H1 (cell line): ENCODE data around the gene FXYD5. TPM values are rescaled to one million over a fixed set of nuclear protein-coding genes. Genes with fewer than 3 reads are reported as not detected.

Source experiments
- CTCF ChIA-PET: fragments of 300-600 bp; sonication (Branson Sonifier 250); formaldehyde crosslinking; loops from one replicate; lab custom pipeline; 2021; ENCODE audit not compliant: partially characterized antibody; lab: Charles Lee
- POLR2A ChIA-PET: fragments of 300-600 bp; sonication (Branson Sonifier 250); formaldehyde crosslinking; loops from one replicate; lab custom pipeline; 2021; ENCODE audit warnings: inconsistent platforms; ENCODE audit not compliant: partially characterized antibody; lab: Charles Lee
- DNase-seq, 2 experiments: peaks; one replicate each; pipeline versions ENCODE4 v3.0.0 to v3.0.0-alpha.2; 2010 to 2022; ENCODE audit warnings: low spot score in 2 of 2, low read depth in 1 of 2, mixed read lengths in 1 of 2
- FAIRE-seq: peaks from 2 replicates; lab custom pipeline; 2011; peaks lifted over from hg19 to GRCh38; lab: Jason Lieb, UNC
- H2AFZ ChIP-seq: 2 replicates; pipeline ENCODE4 v1.8.1; 2012; ENCODE audit warnings: low read length, inconsistent platforms
- H2AK5ac ChIP-seq: 2 replicates; pipeline ENCODE4 v1.6.1; 2013; ENCODE audit warnings: low read depth, low read length
- H2BK120ac ChIP-seq: replicated peaks from 2 replicates; pipeline ENCODE3; 2013; ENCODE audit warnings: low read depth, low read length, inconsistent platforms
- H2BK12ac ChIP-seq: 2 replicates; pipeline ENCODE4 v1.6.1; 2013; ENCODE audit warnings: low read depth, low read length
- H2BK15ac ChIP-seq: 2 replicates; pipeline ENCODE4 v1.6.1; 2013; ENCODE audit warnings: low read length
- H2BK20ac ChIP-seq: 2 replicates; pipeline ENCODE4 v1.6.1; 2013; ENCODE audit warnings: low read length
- H2BK5ac ChIP-seq: 2 replicates; pipeline ENCODE4 v1.6.1; 2013; ENCODE audit warnings: low read depth, low read length
- H3K14ac ChIP-seq: 2 replicates; pipeline ENCODE4 v1.6.1; 2013; ENCODE audit warnings: inconsistent platforms; ENCODE audit not compliant: insufficient read length
- H3K18ac ChIP-seq: 2 replicates; pipeline ENCODE4 v1.6.1; 2013; ENCODE audit warnings: low read length; ENCODE audit errors: extremely low read depth
- H3K23ac ChIP-seq: 2 replicates; pipeline ENCODE4 v1.6.1; 2013; ENCODE audit warnings: inconsistent platforms; ENCODE audit not compliant: insufficient read length
- H3K23me2 ChIP-seq: 2 replicates; pipeline ENCODE4 v1.6.1; 2013; ENCODE audit warnings: low read depth, low read length
- H3K27ac ChIP-seq: 2 replicates; pipeline ENCODE4 v1.6.1; 2011; ENCODE audit warnings: low read depth, low read length, inconsistent platforms
- H3K27me3 ChIP-seq, 4 experiments: replicated peaks in 1 of 4; 1 replicate in 1 of 4; 2 replicates in 3 of 4; pipeline versions ENCODE4 v1.6.1 to v1.8.1; 2011 to 2013; ENCODE audit warnings: low read length in 3 of 4, mild to moderate bottlenecking in 3 of 4, inconsistent platforms in 2 of 4, mixed read lengths in 2 of 4, moderate library complexity in 1 of 4; ENCODE audit not compliant: control insufficient read depth in 3 of 4, insufficient read depth in 3 of 4; ENCODE audit errors: extremely low read depth in 1 of 4
- H3K36me3 ChIP-seq, 4 experiments: 2 replicates each; pipeline versions ENCODE4 v1.6.1 to v1.8.1; 2011 to 2013; ENCODE audit warnings: mild to moderate bottlenecking in 4 of 4, low read length in 3 of 4, moderate library complexity in 2 of 4, control low read depth in 1 of 4, inconsistent platforms in 1 of 4; ENCODE audit not compliant: insufficient read depth in 4 of 4, control insufficient read depth in 2 of 4
- H3K4ac ChIP-seq: replicated peaks from 2 replicates; pipeline ENCODE3; 2013; ENCODE audit warnings: low read length, low read depth, mixed read lengths, inconsistent platforms; ENCODE audit not compliant: insufficient read length
- H3K4me1 ChIP-seq, 4 experiments: replicated peaks in 1 of 4; 1 replicate in 1 of 4; 2 replicates in 3 of 4; pipeline versions ENCODE4 v1.6.1 to v1.8.1; 2011 to 2013; ENCODE audit warnings: low read length in 3 of 4, inconsistent platforms in 2 of 4, mixed read lengths in 1 of 4; ENCODE audit not compliant: insufficient read depth in 4 of 4, control insufficient read depth in 3 of 4
- H3K4me2 ChIP-seq, 2 experiments: 2 replicates each; pipeline versions ENCODE4 v1.6.1 to v1.8.1; 2011 to 2013; ENCODE audit warnings: low read depth in 2 of 2, low read length in 2 of 2, control low read depth in 1 of 2, inconsistent platforms in 1 of 2, mild to moderate bottlenecking in 1 of 2; ENCODE audit not compliant: insufficient read depth in 1 of 2
- H3K4me3 ChIP-seq, 4 experiments: fragments of 200-600, 300-600 bp in 1 of 4; sonication (generic), shearing (Covaris generic), sonication (Bioruptor Twin) in 1 of 4; 2 replicates each; pipeline versions ENCODE4 v1.5.1 to v1.8.1; 2011 to 2016; ENCODE audit warnings: low read length in 4 of 4, low read depth in 3 of 4, control low read depth in 2 of 4, inconsistent platforms in 2 of 4, mild to moderate bottlenecking in 2 of 4, mixed read lengths in 1 of 4, moderate library complexity in 1 of 4; ENCODE audit not compliant: insufficient read depth in 2 of 4; ENCODE audit errors: extremely low read depth in 1 of 4
- H3K56ac ChIP-seq: replicated peaks from 2 replicates; pipeline ENCODE3; 2013; ENCODE audit warnings: low read depth, mild to moderate bottlenecking, mixed read lengths, low read length, inconsistent platforms; ENCODE audit not compliant: insufficient read length
- H3K79me1 ChIP-seq: 2 replicates; pipeline ENCODE4 v1.6.1; 2013; ENCODE audit warnings: low read depth, low read length, control low read depth
- H3K79me2 ChIP-seq, 2 experiments: 2 replicates each; pipeline versions ENCODE4 v1.6.1 to v1.8.1; 2012 to 2013; ENCODE audit warnings: low read length in 2 of 2, mild to moderate bottlenecking in 2 of 2, inconsistent platforms in 1 of 2; ENCODE audit not compliant: insufficient read depth in 2 of 2, control insufficient read depth in 1 of 2
- H3K9ac ChIP-seq, 4 experiments: replicated peaks in 1 of 4; 1 replicate in 1 of 4; 2 replicates in 3 of 4; pipeline versions ENCODE4 v1.6.1 to v1.8.1; 2011 to 2013; ENCODE audit warnings: low read depth in 3 of 4, low read length in 3 of 4, control low read depth in 2 of 4, mild to moderate bottlenecking in 2 of 4, moderate library complexity in 2 of 4, inconsistent platforms in 1 of 4; ENCODE audit errors: extremely low read depth in 1 of 4
- H3K9me3 ChIP-seq, 2 experiments: 2 replicates each; pipeline versions ENCODE4 v1.6.1 to v1.8.1; 2012 to 2013; ENCODE audit warnings: mild to moderate bottlenecking in 2 of 2, moderate library complexity in 2 of 2, control low read depth in 1 of 2, inconsistent platforms in 1 of 2, low read depth in 1 of 2, low read length in 1 of 2, mixed read lengths in 1 of 2; ENCODE audit not compliant: insufficient read depth in 2 of 2
- H4K20me1 ChIP-seq, 2 experiments: replicated peaks in 1 of 2; 2 replicates each; pipeline versions ENCODE3 to v1.8.1; 2011 to 2013; ENCODE audit warnings: inconsistent platforms in 2 of 2, low read length in 2 of 2, mild to moderate bottlenecking in 1 of 2; ENCODE audit not compliant: insufficient read depth in 2 of 2, control insufficient read depth in 1 of 2
- H4K5ac ChIP-seq: 2 replicates; pipeline ENCODE4 v1.6.1; 2013; ENCODE audit warnings: low read length, low read depth, mixed read lengths, inconsistent platforms; ENCODE audit not compliant: insufficient read length
- H4K8ac ChIP-seq: 2 replicates; pipeline ENCODE4 v1.8.0; 2013; ENCODE audit warnings: mild to moderate bottlenecking, moderate library complexity, low read length, inconsistent platforms; ENCODE audit not compliant: insufficient read depth; ENCODE audit errors: extremely low read depth
- H4K91ac ChIP-seq: replicated peaks from 2 replicates; pipeline ENCODE3; 2013; ENCODE audit warnings: low read length, mixed read lengths, inconsistent platforms; ENCODE audit not compliant: insufficient read length
- CHD1 ChIP-seq: IDR thresholded peaks from 2 replicates; pipeline ENCODE4 v1.6.1; 2012; ENCODE audit warnings: low read depth, low read length, improper control_type of control experiment
- JUN ChIP-seq: IDR thresholded peaks from 2 replicates; pipeline ENCODE4 v1.6.1; 2011; ENCODE audit warnings: low read depth, mild to moderate bottlenecking, improper control_type of control experiment, low read length
- WGBS, 2 experiments: shearing (Covaris generic) in 1 of 2; methylation state at CpG; one replicate each; pipeline versions ENCODE4 v1.1.6 to v1.1.7; 2013 to 2015; ENCODE audit warnings: low lambda C conversion rate in 2 of 2, mixed read lengths in 2 of 2, inconsistent platforms in 1 of 2, low coverage in 1 of 2, missing lambda C conversion rate in 1 of 2; ENCODE audit not compliant: insufficient replicate concordance in 2 of 2, insufficient coverage in 1 of 2, insufficient read length in 1 of 2; ENCODE audit errors: extremely low coverage in 1 of 2, missing lambda C conversion rate in 1 of 2; 5-methylcytosine and 5-hydroxymethylcytosine counted together
- polyA plus RNA-seq, 7 experiments: library from polyadenylated mRNA; depleted of rRNA in 3 of 7; stranded (reverse) in 5 of 7; unstranded in 2 of 7; fragments of >200 nt in 5 of 7; fragments of 200-250 nt in 2 of 7; gene quantifications; 1 replicate in 5 of 7; 2 replicates in 1 of 7; 4 replicates in 1 of 7; pipeline versions ENCODE4 v1.2.1 to v1.2.3, GENCODE V29; 2011 to 2013; ENCODE audit warnings: missing spikeins in 2 of 7, mixed read lengths in 2 of 7
- total RNA-seq: library from RNA; stranded (reverse); fragmentation: NEBNext Ultra II Directional; extraction: Animal tissue kit (Norgen Biotek cat#: 25700); gene quantifications from 2 replicates; pipeline ENCODE4 v1.2.1, GENCODE V29; 2021

FXYD5 gene
- total and polyA plus RNA-seq, 2 of the 8 experiments (the other 6 are each of a cell fraction or from before 2014, with no cell fraction given): 99.0 to 191 TPM

DNA sequence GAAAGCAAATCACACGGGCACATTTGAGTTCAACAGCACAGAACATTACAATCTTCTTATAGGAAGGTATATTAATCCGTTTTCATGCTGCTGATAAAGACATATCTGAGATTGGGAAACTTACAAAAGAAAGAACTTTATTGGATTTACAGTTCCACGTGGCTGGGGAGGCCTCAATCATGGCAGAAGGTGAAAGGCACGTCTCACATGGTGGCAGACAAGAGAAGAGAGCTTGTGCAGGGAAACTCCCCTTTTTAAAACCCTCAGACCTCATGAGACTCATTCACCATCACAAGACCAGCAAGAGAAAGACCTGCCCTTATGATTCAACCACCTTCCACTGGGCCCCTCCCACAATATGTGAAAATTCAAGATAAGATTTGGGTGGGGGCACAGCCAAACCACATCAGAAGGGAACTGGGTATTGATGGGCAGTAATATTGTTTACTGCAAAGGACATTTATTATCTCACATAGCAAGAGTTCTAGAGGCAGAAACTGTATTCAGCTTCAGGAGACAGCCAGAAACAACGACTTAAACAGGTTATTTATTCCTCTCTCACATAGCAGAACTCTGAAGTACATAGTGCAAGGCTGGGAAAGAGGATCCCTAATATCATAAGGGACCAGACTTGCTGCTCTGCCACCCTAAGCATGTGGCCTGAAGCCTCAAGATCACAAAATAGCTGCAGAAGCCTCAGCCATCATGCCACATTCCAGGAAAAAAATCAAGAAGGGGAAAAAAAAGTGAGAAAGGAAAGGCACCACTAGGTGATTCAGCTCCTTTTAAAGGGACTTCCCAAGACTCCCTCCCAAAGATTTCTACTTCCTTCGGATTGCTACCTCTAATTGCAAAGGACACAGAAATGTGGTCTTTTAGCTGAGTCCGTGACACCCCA is 23.1 kb downstream of the FXYD5 start:
- no peak overlapping the region for H2BK5ac ChIP-seq
- H3K4ac ChIP-seq: no peak overlapping the region
- no peaks in the 10 kb centered on the region for H3K79me1 ChIP-seq
- no peak overlapping the region for H4K5ac ChIP-seq
- H3K27ac ChIP-seq: no peak overlapping the region
- no peak overlapping the region for H3K4me2 ChIP-seq
- H3K23me2 ChIP-seq: no peaks in the 10 kb centered on the region
- H2BK12ac ChIP-seq: no peak overlapping the region
- H2BK20ac ChIP-seq: no peak overlapping the region
- no peak for FAIRE-seq
- H3K18ac ChIP-seq: no peak overlapping the region
- H3K14ac ChIP-seq: no peak overlapping the region
- no peak for DNase-seq
- ChIA-PET CTCF (interaction anchor here (0.7 to 2.7 kb wide), 7 partner anchors 9 to 202 kb away, joined by 3 to 16 read pairs (median 4); partner anchors contain the start of gene FXYD7), POLR2A (interaction anchor here (0.8 to 1.7 kb wide), 3 partner anchors 17 to 44 kb away, joined by 3 to 4 read pairs (median 3); no protein-coding TSS in a partner anchor)
- H3K4me1 ChIP-seq: no peaks in the 10 kb centered on the region
- WGBS, 2 experiments: 84% methylated on average over 7 of the region's 7 CpGs; no CpG with 5 or more reads in 1 of the 2 experiments
- H3K23ac ChIP-seq: no peak overlapping the region
- H4K91ac ChIP-seq: no peak overlapping the region
- H4K8ac ChIP-seq: no peak overlapping the region
- no peak overlapping the region for H2AFZ ChIP-seq
- H3K56ac ChIP-seq: no peak overlapping the region
- H3K9me3 ChIP-seq: no peaks in the 10 kb centered on the region
- no peak overlapping the region for H2AK5ac ChIP-seq
- no peak for TF ChIP-seq JUN
- TF ChIP-seq CHD1: no peak
- H4K20me1 ChIP-seq: no peaks in the 10 kb centered on the region
- no peak overlapping the region for H3K9ac ChIP-seq
- H3K4me3 ChIP-seq: no peak overlapping the region
- H3K27me3 ChIP-seq: no peaks in the 10 kb centered on the region; a peak in 1 of 7 replicates
- H2BK15ac ChIP-seq: no peak overlapping the region
- H2BK120ac ChIP-seq: no peak overlapping the region
- H3K36me3 ChIP-seq: no peaks in the 10 kb centered on the region
- H3K79me2 ChIP-seq: no peaks in the 10 kb centered on the region
